Activated T-helper 1 cell treated with anti-CD3 and anti-CD28 coated beads, Interleukin-12 subunit alpha, Interleukin-12 subunit beta, Interleukin-2, Interleukin-4 antibody, amounts not matched to agents 30 ng/mL and 10 ng/mL and 1 ng/mL, durations not matched to agents 14 hours and 24 hours and 36 hours (primary cell): ENCODE data around the gene RBM20. TPM values are rescaled to one million over a fixed set of nuclear protein-coding genes. Genes with fewer than 3 reads are reported as not detected.
"Not testable (repeated sequence)": the region's sequence is repeated elsewhere in the genome, so short reads cannot be mapped to it uniquely, and the experiment has no call there.

Experiments used
- DNase-seq: peaks from one replicate; pipeline ENCODE4 v3.0.0; 2021; ENCODE audit warnings: low spot score
- H3K27ac Mint-ChIP-seq: one replicate; pipeline ENCODE4 v1.8.0; 2021; ENCODE audit warnings: mild to moderate bottlenecking, mixed read lengths
- H3K27me3 Mint-ChIP-seq: one replicate; pipeline ENCODE4 v1.8.0; 2022; ENCODE audit warnings: mild to moderate bottlenecking, moderate library complexity, mixed read lengths; ENCODE audit not compliant: insufficient read depth
- H3K36me3 Mint-ChIP-seq: one replicate; pipeline ENCODE4 v1.8.0; 2021; ENCODE audit warnings: low read depth, mixed read lengths
- H3K4me1 Mint-ChIP-seq: one replicate; pipeline ENCODE4 v1.8.0; 2021; ENCODE audit warnings: low read depth, mixed read lengths
- H3K4me3 Mint-ChIP-seq: one replicate; pipeline ENCODE4 v1.8.0; 2021; ENCODE audit warnings: mild to moderate bottlenecking, moderate library complexity, mixed read lengths
- H3K9me3 Mint-ChIP-seq: one replicate; pipeline ENCODE4 v1.8.0; 2021; ENCODE audit warnings: mixed read lengths
- intact Hi-C: fragments of 100-400 bp; cut with micrococcal nuclease; formaldehyde crosslinking; loops from one replicate; pipeline ENCODE4 v1.15.1; 2024
- total RNA-seq: library from RNA; stranded (reverse); gene quantifications from 2 replicates; pipeline ENCODE4 v1.2.3, GENCODE V29; 2022

The RBM20 gene
- not detected in 2 replicates for total RNA-seq

- no peak for DNase-seq
- peaks cover 6% of the 10 kb centered on the region for H3K36me3 Mint-ChIP-seq
- peaks cover 66% of the 10 kb centered on the region for H3K27me3 Mint-ChIP-seq
- peak within 1 kb of the TSS; percentile 85 for H3K4me3 Mint-ChIP-seq
- H3K27ac Mint-ChIP-seq, result peak within 1 kb of the TSS; percentile 34
- intact Hi-C loops, result loop anchor here (2.0 kb wide), 2 partner anchors 33 to 433 kb away; partner anchors contain the start of gene ADRA2A
- peaks cover 27% of the 10 kb centered on the region for H3K4me1 Mint-ChIP-seq
- no peaks in the 10 kb centered on the region for H3K9me3 Mint-ChIP-seq
Observed at GRCh38 chr10:110643653-110644597, at the start of gene RBM20. Gene RBM20, plus strand, starts transcription at chr10:110644336. Its CDS starts 119 bp downstream, at chr10:110644455.

GRCh38 chr10:110597476-110597875 lies 46.7 kb upstream of the RBM20 start:
- intact Hi-C loops, result no loop called here

GRCh38 chr10:110600487-110601101 lies 43.5 kb upstream of the RBM20 start:
- Mint-ChIP-seq H3K9me3 (no peaks in the 10 kb centered on the region), H3K4me3 (no peak overlapping the region), H3K27ac (no peak overlapping the region), H3K4me1 (no peaks in the 10 kb centered on the region), H3K36me3 (peaks cover 38% of the 10 kb centered on the region), H3K27me3 (no peaks in the 10 kb centered on the region)
- DNase-seq, result peak; percentile 24
- intact Hi-C loops, result loop anchor here (1.0 to 2.0 kb wide), 5 partner anchors 33 to 294 kb away; partner anchors contain the start of gene SMC3

More at GRCh38 chr10:110597476-110597875, 46.7 kb upstream of the RBM20 start:
- Mint-ChIP-seq H3K9me3 (no peaks in the 10 kb centered on the region), H3K36me3 (peaks cover 39% of the 10 kb centered on the region), H3K4me3 (no peak overlapping the region), H3K27me3 (no peaks in the 10 kb centered on the region), H3K4me1 (no peaks in the 10 kb centered on the region), H3K27ac (no peak overlapping the region)
- DNase-seq, result no peak

DNA sequence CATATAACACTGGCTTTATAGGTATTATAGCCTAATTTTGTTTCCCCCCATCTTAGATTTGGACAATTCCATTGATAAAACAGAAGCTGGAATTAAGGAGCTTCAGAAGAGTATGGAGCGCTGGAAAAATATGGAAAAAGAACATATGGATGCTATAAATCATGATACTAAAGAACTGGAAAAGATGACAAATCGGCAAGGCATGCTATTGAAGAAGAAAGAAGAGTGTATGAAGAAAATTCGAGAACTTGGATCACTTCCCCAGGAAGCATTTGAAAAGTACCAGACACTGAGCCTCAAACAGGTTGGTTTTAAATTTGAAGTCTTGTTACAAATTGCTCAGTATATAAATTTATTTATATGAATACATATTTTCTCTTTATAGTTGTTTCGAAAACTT lies 42.6 kb upstream of the RBM20 start:
- Mint-ChIP-seq H3K27me3 (no peaks in the 10 kb centered on the region), H3K27ac (no peak overlapping the region), H3K36me3 (peaks cover 40% of the 10 kb centered on the region), H3K4me3 (no peak overlapping the region), H3K9me3 (no peaks in the 10 kb centered on the region), H3K4me1 (no peaks in the 10 kb centered on the region)
- no peak for DNase-seq
- intact Hi-C loops, result loop anchor here (2.0 kb wide), 2 partner anchors 45 to 55 kb away; no protein-coding TSS in a partner anchor

- DNase-seq, result no peak
- no peaks in the 10 kb centered on the region for H3K27me3 Mint-ChIP-seq
- H3K36me3 Mint-ChIP-seq, result peaks cover 15% of the 10 kb centered on the region
- H3K9me3 Mint-ChIP-seq, result no peaks in the 10 kb centered on the region
- no peak overlapping the region for H3K27ac Mint-ChIP-seq
- peaks cover 26% of the 10 kb centered on the region for H3K4me1 Mint-ChIP-seq
- no peak overlapping the region for H3K4me3 Mint-ChIP-seq
- intact Hi-C loops, result no loop called here
Observed at GRCh38 chr10:110608087-110608486, 36.0 kb upstream of the RBM20 start.

GRCh38 chr10:110609605-110610004 lies 34.5 kb upstream of the RBM20 start:
- peaks cover 2% of the 10 kb centered on the region for H3K27me3 Mint-ChIP-seq
- H3K27ac Mint-ChIP-seq, result no peak overlapping the region
- intact Hi-C loops, result loop anchor here (1.0 to 10.0 kb wide), 8 partner anchors 33 to 1573 kb away; partner anchors contain the start of gene GPAM
- H3K36me3 Mint-ChIP-seq, result peaks cover 8% of the 10 kb centered on the region
- no peaks in the 10 kb centered on the region for H3K9me3 Mint-ChIP-seq
- H3K4me3 Mint-ChIP-seq, result no peak overlapping the region
- no peak for DNase-seq
- H3K4me1 Mint-ChIP-seq, result peaks cover 39% of the 10 kb centered on the region

DNA sequence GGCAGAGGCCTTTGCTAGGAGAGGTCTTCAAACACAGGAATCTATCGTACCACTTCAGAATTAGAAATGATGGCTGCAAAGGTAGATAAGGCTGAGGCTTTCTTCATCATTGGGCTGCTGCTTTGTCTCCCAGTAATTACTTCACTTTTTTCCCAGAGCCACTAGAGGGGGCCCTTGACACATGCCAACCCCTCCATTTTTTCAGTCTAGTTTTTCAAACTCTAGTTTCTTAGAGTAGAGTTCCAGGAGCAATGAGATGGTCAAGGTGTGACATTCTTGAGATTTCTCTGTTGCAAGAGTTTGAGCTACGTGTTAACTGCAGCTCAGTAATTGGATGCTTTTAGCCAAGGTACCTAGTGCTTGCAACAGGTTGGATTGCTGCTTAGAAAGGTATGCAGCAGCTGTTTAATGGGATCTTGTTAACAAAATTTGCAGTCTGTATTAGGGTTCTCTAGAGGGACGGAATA lies 33.8 kb upstream of the RBM20 start:
- Mint-ChIP-seq H3K36me3 (peaks cover 3% of the 10 kb centered on the region), H3K9me3 (no peaks in the 10 kb centered on the region), H3K4me3 (no peak overlapping the region), H3K27me3 (peaks cover 2% of the 10 kb centered on the region), H3K4me1 (peaks cover 44% of the 10 kb centered on the region), H3K27ac (no peak overlapping the region)
- DNase-seq, result peak; percentile 35
- intact Hi-C loops, result loop anchor here (1.0 to 10.0 kb wide), 8 partner anchors 32 to 1572 kb away; partner anchors contain the start of gene GPAM

- not testable (repeated sequence) for H3K27me3 Mint-ChIP-seq, DNase-seq, H3K9me3 Mint-ChIP-seq, H3K36me3 Mint-ChIP-seq, H3K4me3 Mint-ChIP-seq, H3K27ac Mint-ChIP-seq
- peaks cover 49% of the 10 kb centered on the region for H3K4me1 Mint-ChIP-seq
- intact Hi-C loops, result loop anchor here (1.0 to 10.0 kb wide), 8 partner anchors 32 to 1572 kb away; partner anchors contain the start of gene GPAM
Observed at GRCh38 chr10:110610781-110611180, 33.4 kb upstream of the RBM20 start.

- intact Hi-C loops, result loop anchor here (5.0 to 10.0 kb wide), 3 partner anchors 253 to 1570 kb away; partner anchors contain the start of gene GPAM
- H3K4me1 Mint-ChIP-seq, result peaks cover 58% of the 10 kb centered on the region
- no peak overlapping the region for H3K27ac Mint-ChIP-seq
Observed at GRCh38 chr10:110612087-110612486, 32.0 kb upstream of the RBM20 start.

GRCh38 chr10:110612629-110613028 lies 31.5 kb upstream of the RBM20 start:
- no peaks in the 10 kb centered on the region for H3K9me3 Mint-ChIP-seq
- H3K4me3 Mint-ChIP-seq, result no peak overlapping the region
- no peak overlapping the region for H3K27ac Mint-ChIP-seq
- H3K27me3 Mint-ChIP-seq, result peaks cover 2% of the 10 kb centered on the region
- intact Hi-C loops, result loop anchor here (5.0 to 10.0 kb wide), 3 partner anchors 252 to 1570 kb away; partner anchors contain the start of gene GPAM
- H3K36me3 Mint-ChIP-seq, result no peaks in the 10 kb centered on the region
- H3K4me1 Mint-ChIP-seq, result peaks cover 64% of the 10 kb centered on the region
- DNase-seq, result no peak

More at GRCh38 chr10:110612087-110612486, 32.0 kb upstream of the RBM20 start:
- H3K36me3 Mint-ChIP-seq, result no peaks in the 10 kb centered on the region
- no peak for DNase-seq
- H3K9me3 Mint-ChIP-seq, result no peaks in the 10 kb centered on the region
- peaks cover 2% of the 10 kb centered on the region for H3K27me3 Mint-ChIP-seq
- no peak overlapping the region for H3K4me3 Mint-ChIP-seq

DNA sequence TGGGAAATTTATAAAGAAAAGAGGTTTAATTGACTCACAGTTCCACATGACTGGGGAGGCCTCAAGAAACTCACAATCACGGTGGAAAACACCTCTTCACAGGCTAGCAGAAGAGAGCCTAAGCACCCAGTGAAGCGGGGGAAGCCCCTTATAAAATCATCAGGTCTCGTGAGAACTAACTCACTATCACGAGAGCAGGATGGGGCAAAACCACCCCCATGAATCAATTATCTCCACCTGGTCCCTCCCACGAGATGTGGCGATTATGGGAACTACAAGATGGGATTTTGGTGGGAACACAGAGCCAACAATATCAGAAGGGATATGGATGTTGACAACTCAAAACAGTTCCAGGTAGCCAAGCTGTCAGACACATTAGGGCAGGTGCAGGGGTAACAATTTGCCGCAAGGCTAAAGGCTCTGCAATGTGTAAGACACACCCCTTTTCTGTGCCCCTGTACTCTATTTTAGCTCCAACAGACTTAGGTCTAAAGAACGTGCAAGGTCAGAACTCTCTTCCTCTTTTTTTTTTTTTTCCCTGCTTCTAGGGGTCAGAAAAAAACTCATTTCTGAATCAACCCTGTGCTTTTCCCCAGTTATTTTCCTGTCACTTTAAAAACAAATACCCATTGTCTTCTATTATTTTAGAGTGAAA lies 30.7 kb upstream of the RBM20 start:
- no peak overlapping the region for H3K4me3 Mint-ChIP-seq
- peaks cover 72% of the 10 kb centered on the region for H3K4me1 Mint-ChIP-seq
- peaks cover 2% of the 10 kb centered on the region for H3K27me3 Mint-ChIP-seq
- no peaks in the 10 kb centered on the region for H3K9me3 Mint-ChIP-seq
- intact Hi-C loops, result loop anchor here (5.0 to 10.0 kb wide), 3 partner anchors 251 to 1569 kb away; partner anchors contain the start of gene GPAM
- no peaks in the 10 kb centered on the region for H3K36me3 Mint-ChIP-seq
- H3K27ac Mint-ChIP-seq, result no peak overlapping the region
- no peak for DNase-seq

- peaks cover 78% of the 10 kb centered on the region for H3K4me1 Mint-ChIP-seq
Observed at GRCh38 chr10:110613996-110614495, 30.1 kb upstream of the RBM20 start.

More at GRCh38 chr10:110613996-110614495, 30.1 kb upstream of the RBM20 start:
- no peak for DNase-seq
- Mint-ChIP-seq H3K9me3 (no peaks in the 10 kb centered on the region), H3K27ac (no peak overlapping the region), H3K36me3 (no peaks in the 10 kb centered on the region), H3K4me3 (no peak overlapping the region), H3K27me3 (peaks cover 2% of the 10 kb centered on the region)
- intact Hi-C loops, result loop anchor here (1.0 to 10.0 kb wide), 4 partner anchors 251 to 1568 kb away; partner anchors contain the start of genes BBIP1, GPAM and SHOC2
